T-helper 2 cell treated with Interferon-gamma antibody and Interleukin-4, amounts not matched to agents 100 ng/mL and 5 ng/mL, for 36 hours (primary cell): ENCODE measurements around the gene TLE5. TPM values are rescaled to one million over a fixed set of nuclear protein-coding genes. Genes with fewer than 3 reads are reported as not detected.
"Not testable (repeated sequence)": the region's sequence is repeated elsewhere in the genome, so short reads cannot be mapped to it uniquely, and the experiment has no call there.

Source experiments
- intact Hi-C: fragments of 100-400 bp; cut with micrococcal nuclease; formaldehyde crosslinking; loops from one replicate; pipeline ENCODE4 v1.15.1; 2023
- total RNA-seq: library from RNA; stranded (reverse); gene quantifications from 2 replicates; pipeline ENCODE4 v1.2.3, GENCODE V29; 2022

Gene TLE5
- total RNA-seq, 1 donor from 2014 or later, result 730 TPM

- intact Hi-C loops, result loop anchor here (5.0 kb wide), 1 partner anchor 87 kb away; the partner anchor contains the start of gene TLE6
Observed at GRCh38 chr19:3064011-3064330, 1.7 kb upstream of the TLE5 start.

GRCh38 chr19:3061182-3062161, 823 bp downstream of the TLE5 start:
- intact Hi-C loops, result loop anchor here (1.0 to 5.0 kb wide), 3 partner anchors 26 to 123 kb away; partner anchors contain the start of genes NCLN and TLE6

DNA sequence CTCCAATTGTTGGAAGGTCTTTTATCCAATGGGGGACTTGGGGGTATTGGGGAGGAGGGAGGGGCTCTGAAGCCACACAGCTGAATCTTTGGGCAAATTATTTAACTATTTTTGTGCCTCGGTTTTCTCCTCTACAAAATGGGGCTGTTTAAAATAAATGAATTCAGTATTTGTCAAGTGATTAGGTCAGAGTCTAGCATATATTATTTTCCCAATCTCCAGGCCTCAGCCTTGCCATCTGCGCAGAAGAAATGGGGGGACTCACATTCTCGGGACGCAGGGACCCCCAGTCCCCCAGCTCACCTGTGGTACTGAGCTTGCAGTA, 1.5 kb downstream of the TLE5 start:
- intact Hi-C loops, result loop anchor here (1.0 to 5.0 kb wide), 3 partner anchors 26 to 124 kb away; partner anchors contain the start of genes NCLN and TLE6

DNA sequence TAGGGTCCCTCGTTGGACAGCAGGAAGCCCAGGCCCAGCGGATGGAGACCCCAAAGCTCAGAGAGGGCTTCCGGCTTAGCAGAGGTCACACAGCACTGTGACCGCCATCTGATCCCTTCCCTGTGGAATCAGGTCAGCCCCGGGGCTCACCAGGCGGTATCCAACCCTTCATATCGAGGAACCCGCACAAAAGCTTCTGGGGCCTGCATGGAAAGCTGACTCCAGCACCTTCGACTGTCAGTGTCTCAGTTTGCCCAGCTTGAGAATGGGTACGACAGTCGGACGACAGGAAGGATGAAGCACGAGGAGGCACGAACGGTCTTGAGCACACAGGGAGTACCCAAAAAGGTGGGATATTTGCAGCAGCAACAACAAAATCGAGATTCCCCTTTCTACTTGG, 2.6 kb downstream of the TLE5 start:
- intact Hi-C loops, result loop anchor here (2.0 to 5.0 kb wide), 2 partner anchors 82 to 125 kb away; partner anchors contain the start of genes NCLN and TLE6

DNA sequence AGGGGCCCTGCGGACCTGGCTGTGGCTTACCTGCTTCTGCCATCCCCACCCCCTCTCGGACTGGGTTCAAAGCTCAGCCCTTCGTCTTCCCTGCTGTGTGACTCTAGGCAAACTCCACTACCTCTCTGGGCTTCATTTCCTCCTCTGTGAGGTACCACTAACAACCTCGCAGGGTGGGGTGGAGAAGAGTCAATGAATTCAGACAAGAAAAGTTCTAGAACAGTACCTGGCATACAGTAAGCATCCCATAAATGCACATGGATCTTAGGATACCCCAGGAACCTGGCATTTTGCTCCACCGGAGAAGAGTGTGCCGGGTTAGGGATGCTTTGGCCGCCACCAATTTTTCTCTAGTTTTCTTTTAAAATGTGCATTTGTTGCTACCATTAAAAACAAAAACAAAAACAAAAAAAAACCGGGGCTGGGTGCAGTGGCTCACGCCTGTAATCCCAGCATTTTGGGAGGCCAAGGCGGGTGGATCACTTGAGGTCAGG, 3.4 kb downstream of the TLE5 start:
- intact Hi-C loops, result no loop called here

- intact Hi-C loops, result no loop called here
Observed at GRCh38 chr19:3058009-3058820, 4.1 kb downstream of the TLE5 start.

GRCh38 chr19:3057275-3057714, 5.0 kb downstream of the TLE5 start:
- intact Hi-C loops, result no loop called here

DNA sequence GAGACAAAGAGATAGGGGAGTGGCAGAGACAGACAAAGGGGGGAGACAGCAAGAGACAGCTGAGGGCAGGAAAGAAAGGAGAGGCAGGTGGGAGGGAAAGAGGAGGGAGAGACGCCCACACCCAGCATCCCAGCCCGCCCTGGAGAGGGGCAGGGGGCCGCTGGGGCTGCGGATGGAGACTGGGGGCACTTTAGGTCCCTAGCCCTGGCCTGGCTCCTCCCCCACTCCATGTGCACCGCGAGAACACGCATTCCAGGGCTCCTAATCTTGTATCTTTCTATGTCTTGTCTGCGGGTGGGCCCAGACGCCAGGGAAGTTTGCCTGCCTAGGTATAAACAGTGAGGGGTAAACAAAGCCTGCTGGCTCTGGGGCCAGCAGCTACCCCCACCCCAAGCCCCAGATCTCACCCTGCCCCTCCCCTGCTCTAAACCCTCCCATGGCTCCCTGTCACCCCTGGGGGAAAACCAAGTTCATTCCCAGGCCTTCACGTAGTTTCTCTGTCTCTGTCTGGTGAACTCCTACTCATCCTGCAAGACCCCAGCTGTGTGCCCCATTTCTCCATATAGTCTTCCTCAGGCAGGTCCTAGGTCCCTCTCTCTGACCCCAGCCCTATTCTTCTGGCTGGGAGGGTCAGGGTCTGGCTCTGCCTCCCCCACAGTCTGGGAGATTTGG, 5.7 kb downstream of the TLE5 start:
- intact Hi-C loops, result no loop called here

DNA sequence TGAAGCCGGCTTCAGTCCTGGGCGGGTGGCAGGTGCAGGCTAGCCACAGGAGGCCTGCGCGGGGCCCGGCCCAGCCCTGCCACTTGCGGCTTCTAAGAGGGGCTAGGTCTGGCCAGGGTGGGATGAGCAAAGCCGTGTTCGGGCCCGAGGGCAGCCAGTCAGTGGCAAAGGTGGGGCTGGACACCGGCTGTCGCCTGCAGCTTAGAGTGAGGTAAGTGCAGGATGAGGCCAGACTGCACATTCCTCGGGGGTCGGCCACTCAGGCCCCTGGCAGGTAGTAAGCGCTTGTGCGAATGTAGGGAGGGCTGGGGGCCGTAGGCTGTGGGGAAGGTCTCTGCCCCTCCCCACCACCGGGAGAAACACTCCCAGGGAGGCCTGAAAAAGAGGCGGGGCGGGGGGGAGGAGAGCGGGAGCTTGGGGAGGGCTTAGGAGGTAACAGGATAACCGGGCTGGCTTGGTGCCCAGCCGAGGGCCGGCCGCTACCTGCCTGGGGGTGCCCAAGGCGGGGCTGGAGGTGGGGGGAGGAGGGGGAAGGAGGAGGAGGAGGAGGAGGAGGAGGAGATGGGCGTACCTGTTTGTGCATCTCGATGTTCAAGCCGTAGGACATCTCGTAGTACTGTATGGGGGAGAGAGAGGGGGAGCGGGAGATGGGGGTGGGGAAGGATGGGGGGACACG, 6.4 kb downstream of the TLE5 start:
- intact Hi-C loops, result no loop called here

DNA sequence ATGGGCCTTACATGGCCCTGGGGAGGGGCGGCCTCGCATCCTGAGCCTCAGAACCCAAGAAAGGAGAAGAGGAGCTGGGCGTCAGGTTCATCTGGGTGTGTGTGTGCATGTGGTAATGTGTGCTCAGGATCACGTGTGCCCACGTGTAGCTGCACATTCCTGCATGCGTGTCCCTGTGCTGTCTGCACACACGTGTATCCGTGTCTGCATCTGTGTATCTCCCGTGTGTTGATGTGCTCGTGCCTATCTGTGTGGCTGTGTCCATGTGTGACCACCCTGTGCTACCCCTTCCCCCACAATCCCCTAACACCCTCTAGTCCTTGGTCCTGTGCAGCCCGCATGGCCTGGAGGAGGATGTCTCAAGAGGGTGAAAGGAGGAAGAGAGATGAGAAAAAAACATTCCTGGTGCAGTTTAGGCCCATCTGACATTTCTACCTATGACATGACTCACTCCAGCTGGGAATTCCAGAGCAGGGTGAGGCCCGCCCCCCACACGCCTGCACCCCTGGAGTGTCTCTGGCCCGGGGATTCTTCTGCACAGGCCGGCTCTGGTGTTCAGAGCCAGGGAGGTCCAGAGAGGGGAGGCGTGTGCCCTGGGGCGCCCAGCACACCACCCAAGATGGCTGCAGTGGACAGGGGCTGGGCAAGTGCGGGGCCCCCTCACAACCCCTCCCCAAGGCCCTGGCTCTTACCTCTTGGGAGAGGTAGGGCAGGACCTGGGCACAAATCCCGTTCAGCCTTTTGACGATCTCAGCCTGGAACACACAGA, 7.1 kb downstream of the TLE5 start:
- intact Hi-C loops, result no loop called here

- intact Hi-C loops, result no loop called here
Observed at GRCh38 chr19:3054265-3054971, 7.9 kb downstream of the TLE5 start.

- intact Hi-C loops, result no loop called here
Observed at GRCh38 chr19:3053780-3054179, 8.5 kb downstream of the TLE5 start.

GRCh38 chr19:3053218-3053621, 9.1 kb downstream of the TLE5 start:
- intact Hi-C loops, result no loop called here

DNA sequence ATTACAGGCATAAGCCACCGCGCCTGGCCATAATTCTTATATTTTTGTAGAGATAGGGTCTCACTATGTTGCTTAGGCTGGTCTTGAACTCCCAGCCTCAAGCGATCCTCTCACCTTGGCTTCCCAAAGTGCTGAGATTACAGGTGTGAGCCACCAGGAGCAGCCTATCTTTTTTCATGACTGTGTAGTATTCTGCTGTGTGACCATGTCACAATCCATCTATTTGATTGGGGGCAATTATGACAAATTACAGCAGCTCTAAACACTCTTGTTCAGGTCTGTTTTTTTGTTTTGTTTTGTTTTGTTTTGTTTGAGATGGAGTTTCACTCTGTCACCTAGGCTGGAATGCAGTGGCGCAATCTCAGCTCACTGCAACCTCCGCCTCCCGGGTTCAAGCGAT, 12.3 kb downstream of the TLE5 start:
- intact Hi-C loops, result not testable (repeated sequence)

DNA sequence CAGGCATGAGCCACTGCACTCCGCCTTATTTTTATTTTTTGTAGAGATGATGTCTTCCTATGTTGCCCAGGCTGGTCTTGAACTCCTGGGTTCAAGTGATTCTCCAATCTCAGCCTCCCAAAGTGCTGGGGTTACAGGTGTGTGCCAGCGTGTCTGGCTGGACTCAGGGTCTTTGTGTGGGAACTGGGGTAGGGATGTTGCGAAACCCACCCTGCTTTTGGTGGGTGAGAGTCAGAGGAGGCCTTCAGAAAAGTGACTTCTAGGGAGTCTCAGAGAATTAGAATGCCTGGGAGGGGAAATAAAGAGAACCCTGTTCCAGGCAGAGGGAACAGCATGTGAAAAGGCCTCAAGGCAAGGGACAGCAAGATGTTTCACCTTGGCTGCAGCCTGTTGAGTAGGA, 13.2 kb downstream of the TLE5 start:
- intact Hi-C loops, result no loop called here

GRCh38 chr19:3048190-3048533, 14.1 kb downstream of the TLE5 start:
- intact Hi-C loops, result no loop called here

DNA sequence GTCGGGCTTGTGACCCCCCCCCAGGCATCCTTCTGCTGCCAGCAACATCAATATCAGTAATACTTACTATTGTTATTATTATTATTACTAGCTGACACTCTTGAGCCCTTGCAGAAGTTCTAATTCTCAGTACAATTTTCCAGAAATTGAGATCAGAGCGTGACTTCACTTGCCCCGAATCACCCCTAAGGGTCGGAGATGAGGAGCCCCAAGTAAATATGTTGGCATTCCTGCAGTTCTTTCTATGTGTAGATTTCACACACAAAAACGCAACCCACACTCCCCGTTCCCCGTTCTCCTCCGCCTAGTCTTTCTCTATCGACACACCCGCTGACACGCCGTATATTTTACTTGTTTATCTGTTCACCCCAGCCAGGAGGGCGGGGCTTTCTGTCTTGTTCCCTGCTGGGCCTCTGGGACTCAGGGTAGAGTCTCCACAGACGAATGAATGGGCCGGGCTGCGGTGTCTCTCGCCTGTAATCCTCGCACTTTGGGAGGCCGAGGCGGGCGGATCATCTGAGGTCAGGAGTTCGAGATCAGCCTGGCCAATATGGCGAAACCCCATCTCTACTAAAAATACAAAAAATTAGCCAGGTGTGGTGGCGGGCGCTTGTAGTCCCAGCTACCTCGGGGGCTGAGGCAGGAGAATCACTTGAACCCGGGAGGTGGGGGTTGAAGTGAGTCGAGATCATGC, 14.7 kb downstream of the TLE5 start:
- intact Hi-C loops, result no loop called here

DNA sequence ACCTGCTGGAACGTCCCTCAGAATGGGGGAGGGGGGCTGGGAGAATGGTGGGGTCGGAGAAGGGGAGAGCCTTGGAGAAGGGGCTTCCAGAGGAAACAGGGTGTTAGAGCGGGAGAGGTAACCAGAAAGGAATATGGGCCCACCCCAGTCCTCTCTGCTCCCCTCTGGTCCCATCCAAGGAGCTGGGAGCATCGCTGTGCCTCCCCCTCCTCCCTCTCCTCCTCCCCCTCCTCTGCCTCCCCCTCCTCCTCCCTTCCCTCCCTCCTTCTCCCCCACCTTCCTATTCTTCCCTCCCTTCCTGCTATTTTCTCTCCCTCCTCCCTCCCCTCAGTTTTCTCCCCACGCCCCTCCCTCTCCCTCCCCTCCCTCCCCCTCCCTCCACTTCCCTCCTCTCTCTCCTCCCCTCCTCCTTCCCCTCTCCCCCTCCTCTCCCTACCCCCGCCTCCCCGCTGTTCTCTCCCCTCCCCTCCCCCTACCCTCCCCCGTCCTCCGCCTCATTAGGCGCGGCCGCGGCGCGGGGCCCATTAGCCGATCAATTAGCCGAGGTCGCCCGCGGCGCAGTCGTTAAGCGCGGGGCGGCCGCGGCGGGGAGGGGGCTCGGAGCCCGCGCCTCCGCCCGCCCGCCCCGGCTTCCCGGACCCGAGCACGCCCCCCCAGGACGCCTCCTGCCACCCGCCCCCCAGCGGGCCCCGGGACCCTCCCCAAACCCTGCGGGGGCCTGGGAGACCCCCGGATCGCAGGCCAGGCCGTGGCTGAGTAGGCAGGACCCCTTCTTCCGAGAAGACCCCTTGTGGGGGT, 15.4 kb downstream of the TLE5 start:
- intact Hi-C loops, result no loop called here
